ENCODE data around the gene JAZF1. TPM values are rescaled to one million over a fixed set of nuclear protein-coding genes. Genes with fewer than 3 reads are reported as not detected.

JAZF1 gene
- total and polyA plus RNA-seq, 2 experiments from 2014 or later, result 9.8 to 12.3 TPM

DNA sequence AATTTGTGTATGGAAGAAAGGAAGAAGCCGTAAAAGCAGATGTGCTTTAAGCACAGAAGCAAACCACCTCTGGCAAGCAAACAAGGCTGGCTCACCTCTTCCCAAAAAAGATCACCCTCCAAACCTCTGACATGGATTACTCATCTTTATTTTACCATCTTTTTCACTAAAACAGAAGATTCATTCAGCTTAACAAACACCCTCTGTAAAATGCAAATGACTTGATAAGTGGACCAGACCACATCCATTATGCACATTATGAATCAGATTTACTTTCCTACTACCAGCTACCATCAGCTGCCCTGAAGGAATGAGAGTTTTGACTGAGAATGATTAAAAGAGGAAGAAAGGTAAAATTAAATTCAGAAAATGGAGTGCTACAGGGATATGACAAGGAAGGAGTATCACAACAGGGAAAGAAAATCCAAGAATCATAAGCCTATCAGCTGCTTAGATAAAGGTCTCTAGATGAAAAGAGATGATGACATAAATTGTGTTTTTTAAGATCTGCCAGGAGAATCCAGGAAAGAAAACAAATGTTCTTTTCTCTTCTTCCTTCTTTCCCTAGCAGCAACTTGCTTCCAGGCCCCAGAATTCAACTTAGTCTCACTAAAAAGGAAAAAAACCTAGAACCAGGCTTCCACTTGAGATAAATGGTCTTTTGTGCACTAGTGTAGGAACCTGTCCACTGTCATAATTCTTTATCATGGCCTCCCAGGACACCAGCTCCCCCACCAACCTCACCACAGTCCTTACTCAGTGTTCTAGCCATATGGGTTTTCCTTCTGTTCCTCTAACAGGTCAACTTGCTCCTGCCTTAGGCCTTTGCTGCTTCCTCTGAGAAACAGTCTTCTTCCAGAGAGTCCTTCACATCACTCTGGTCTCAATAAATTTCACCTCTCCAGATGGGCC lies 47.4 kb downstream of the JAZF1 start:
- DNase-seq (ENCODE audit: low read depth in 1 of 2, low spot score in 1 of 2), result peak in 1 of 2 donors; percentile 16

DNA sequence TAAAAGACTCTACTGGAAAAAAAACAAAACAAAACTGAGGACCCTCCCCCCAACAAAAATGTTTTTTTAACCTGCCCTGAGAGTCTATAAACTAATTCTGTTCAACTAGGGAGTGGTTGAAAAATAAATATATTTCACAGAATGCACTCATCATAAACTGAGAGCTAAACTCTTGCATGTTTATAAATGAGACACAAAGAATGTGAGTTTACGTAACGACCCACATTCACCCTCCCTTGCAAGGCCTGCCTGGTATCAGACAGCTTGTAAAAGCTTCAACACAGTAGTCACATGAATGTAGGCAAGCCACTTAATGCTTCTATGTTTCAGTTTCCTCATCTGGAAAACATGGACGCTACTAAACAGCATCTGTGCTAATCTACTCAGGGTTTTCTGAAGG lies 50.3 kb downstream of the JAZF1 start:
- peak in 1 of 2 donors; percentile 54 for DNase-seq (ENCODE audit: low read depth in 1 of 2, low spot score in 1 of 2)
- Histone ChIP-seq H3K4me1 (ENCODE audit: low read depth) (no peaks in the 10 kb centered on the region), H3K36me3 (no peaks in the 10 kb centered on the region), H3K27me3 (no peaks in the 10 kb centered on the region), H3K27ac (no peak overlapping the region), H3K9me3 (ENCODE audit: low read depth) (no peaks in the 10 kb centered on the region), H3K4me3 (no peak overlapping the region)
- TF ChIP-seq, protein P1, sequence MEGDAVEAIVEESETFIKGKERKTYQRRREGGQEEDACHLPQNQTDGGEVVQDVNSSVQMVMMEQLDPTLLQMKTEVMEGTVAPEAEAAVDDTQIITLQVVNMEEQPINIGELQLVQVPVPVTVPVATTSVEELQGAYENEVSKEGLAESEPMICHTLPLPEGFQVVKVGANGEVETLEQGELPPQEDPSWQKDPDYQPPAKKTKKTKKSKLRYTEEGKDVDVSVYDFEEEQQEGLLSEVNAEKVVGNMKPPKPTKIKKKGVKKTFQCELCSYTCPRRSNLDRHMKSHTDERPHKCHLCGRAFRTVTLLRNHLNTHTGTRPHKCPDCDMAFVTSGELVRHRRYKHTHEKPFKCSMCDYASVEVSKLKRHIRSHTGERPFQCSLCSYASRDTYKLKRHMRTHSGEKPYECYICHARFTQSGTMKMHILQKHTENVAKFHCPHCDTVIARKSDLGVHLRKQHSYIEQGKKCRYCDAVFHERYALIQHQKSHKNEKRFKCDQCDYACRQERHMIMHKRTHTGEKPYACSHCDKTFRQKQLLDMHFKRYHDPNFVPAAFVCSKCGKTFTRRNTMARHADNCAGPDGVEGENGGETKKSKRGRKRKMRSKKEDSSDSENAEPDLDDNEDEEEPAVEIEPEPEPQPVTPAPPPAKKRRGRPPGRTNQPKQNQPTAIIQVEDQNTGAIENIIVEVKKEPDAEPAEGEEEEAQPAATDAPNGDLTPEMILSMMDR (IDR thresholded peaks at IDR 0.05; ENCODE audit: low read depth, low read length), result no peak

More for the DNA sequence above, 47.4 kb downstream of the JAZF1 start:
- Histone ChIP-seq H3K4me1 (ENCODE audit: low read depth) (no peaks in the 10 kb centered on the region), H3K36me3 (no peaks in the 10 kb centered on the region), H3K4me3 (no peak overlapping the region), H3K9me3 (ENCODE audit: low read depth) (no peaks in the 10 kb centered on the region), H3K27ac (no peak overlapping the region), H3K27me3 (no peaks in the 10 kb centered on the region)
- TF ChIP-seq, protein P1 (IDR thresholded peaks at IDR 0.05; ENCODE audit: low read depth, low read length), result no peak

DNA sequence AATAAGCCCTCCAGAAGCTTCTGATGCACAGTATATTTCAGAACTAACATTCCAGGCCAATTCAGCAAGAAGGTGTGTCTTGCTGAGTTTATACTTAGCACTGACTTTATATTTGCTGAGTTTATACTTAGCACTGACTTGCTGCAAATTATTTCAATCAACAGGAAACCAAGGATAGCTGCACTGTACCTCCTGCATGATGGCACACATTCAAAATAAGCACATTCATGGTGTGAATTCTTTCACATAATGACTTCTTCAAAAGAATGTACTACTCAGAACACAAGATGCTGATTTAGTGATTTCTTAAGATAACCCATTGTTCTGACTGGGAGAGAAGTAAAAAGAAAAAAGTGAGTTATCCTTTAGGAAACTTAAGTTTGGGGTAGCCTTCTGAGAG lies 52.0 kb downstream of the JAZF1 start:
- Histone ChIP-seq H3K4me3 (no peak overlapping the region), H3K9me3 (ENCODE audit: low read depth) (no peaks in the 10 kb centered on the region), H3K36me3 (no peaks in the 10 kb centered on the region), H3K27ac (no peak overlapping the region), H3K4me1 (ENCODE audit: low read depth) (no peaks in the 10 kb centered on the region), H3K27me3 (no peaks in the 10 kb centered on the region)
- TF ChIP-seq, protein P1 (IDR thresholded peaks at IDR 0.05; ENCODE audit: low read depth, low read length), result no peak
- DNase-seq (ENCODE audit: low read depth in 1 of 2, low spot score in 1 of 2), result peak in 1 of 2 donors; percentile 69

DNA sequence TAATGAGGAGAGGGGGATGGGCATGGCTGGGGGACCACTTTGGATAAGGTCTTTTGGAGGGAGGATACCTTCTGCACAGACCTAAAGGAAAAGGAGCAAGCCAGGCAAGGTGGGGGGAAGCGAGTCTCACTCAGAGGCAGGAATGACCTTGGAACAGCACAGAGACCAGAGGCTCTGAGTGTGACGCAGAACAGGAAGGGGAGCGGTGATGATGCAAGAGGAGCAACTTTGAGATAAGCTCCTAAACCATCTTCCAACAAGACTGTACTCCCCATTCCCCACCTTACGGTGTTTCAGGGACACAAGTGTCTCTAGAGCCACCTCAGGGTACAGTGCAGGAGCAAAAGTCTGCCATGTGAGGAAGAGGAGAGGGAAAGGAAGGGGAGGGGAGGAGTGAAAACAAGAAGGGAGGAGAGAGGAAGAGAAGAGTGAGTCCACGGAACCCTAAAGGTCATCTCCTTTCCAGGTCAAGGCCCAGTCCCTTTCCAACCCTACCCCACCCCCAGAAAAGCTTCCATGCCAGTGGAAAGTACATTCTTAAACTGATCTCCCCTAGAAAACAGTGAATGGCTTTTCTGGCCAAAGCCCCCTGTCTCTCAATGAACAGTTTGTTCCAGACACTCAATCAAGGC lies 54.1 kb downstream of the JAZF1 start:
- Histone ChIP-seq H3K36me3 (no peaks in the 10 kb centered on the region), H3K4me3 (no peak overlapping the region), H3K4me1 (ENCODE audit: low read depth) (no peaks in the 10 kb centered on the region), H3K27ac (no peak overlapping the region), H3K9me3 (ENCODE audit: low read depth) (no peaks in the 10 kb centered on the region), H3K27me3 (no peaks in the 10 kb centered on the region)
- peak in 1 of 2 donors; percentile 81 for DNase-seq (ENCODE audit: low read depth in 1 of 2, low spot score in 1 of 2)
- TF ChIP-seq, protein P1 (IDR thresholded peaks at IDR 0.05; ENCODE audit: low read depth, low read length), result no peak

DNA sequence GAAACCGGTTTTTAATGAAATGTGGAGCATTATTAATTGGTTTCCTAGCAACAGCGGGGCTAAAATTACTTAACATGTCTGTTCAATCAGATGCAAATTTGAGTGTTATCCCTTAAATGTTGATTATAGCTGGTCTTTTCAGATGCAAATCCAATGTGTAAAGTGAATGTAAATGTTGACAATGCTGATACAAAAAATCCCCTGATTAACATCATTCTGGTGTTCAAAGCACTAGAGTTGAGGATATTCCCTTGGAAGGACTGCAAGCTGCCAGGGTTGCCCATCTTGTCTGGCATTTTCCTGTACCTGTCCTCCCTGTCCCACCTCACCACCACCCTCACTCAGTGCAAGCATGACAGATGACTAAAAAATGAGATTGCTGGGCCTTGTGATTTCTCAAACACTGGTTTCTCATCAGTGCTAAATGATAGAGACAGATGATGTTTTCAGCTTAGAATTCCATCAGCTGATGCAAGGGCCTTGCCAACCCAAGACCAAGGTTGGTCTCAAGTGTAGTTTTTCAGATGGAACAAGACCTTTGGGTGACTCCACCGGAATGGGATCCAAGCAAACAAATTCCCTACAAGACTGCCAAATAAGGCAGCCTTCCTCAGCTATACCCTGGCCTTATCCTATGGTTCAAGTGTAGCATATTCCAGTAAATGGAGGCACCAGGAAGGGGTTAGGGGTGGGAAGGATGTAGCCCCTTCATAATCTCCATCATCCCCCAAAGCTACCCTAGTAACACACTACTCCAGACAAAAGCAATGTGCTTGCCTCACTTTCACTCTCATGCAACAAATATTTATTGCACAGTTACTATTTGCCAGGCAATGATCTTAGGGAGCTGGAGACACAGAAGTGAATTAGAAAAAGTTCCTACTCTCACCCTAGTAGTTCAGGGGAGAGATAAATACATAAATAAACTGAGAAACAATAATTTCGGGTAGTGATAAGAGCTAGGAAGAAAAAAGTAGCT lies 54.9 kb downstream of the JAZF1 start:
- Histone ChIP-seq H3K4me3 (no peak overlapping the region), H3K4me1 (ENCODE audit: low read depth) (no peaks in the 10 kb centered on the region), H3K27me3 (no peaks in the 10 kb centered on the region), H3K36me3 (no peaks in the 10 kb centered on the region), H3K27ac (no peak overlapping the region), H3K9me3 (ENCODE audit: low read depth) (no peaks in the 10 kb centered on the region)
- TF ChIP-seq, protein P1 (IDR thresholded peaks at IDR 0.05; ENCODE audit: low read depth, low read length), result no peak
- DNase-seq (ENCODE audit: low read depth in 1 of 2, low spot score in 1 of 2), result peak in 1 of 2 donors; percentile 42

Data from cardiac muscle cell (in vitro differentiated cells and primary cell).